GM19035 (cell line): ENCODE results near the gene MZT2B.
A peak's percentile ranks its signal among the peaks of the same experiment; 100 is the strongest.
"Not testable (repeated sequence)": the region's sequence is repeated elsewhere in the genome, so short reads cannot be mapped to it uniquely, and the experiment has no call there.

Source experiments
- ATAC-seq: cut with Tn5 transposase; IDR thresholded peaks from one replicate; pipeline ENCODE4 v1.9.1; 2021; ENCODE audit not compliant: unreplicated experiment

MZT2B gene

GRCh38 chr2:130169896-130170295 is 12.2 kb upstream of the MZT2B start:
- ATAC-seq, result no peak

GRCh38 chr2:130174866-130175265 is 7.2 kb upstream of the MZT2B start:
- peak; percentile 66 for ATAC-seq

GRCh38 chr2:130180404-130181324 is 1.4 kb upstream of the MZT2B start:
- ATAC-seq, result not testable (repeated sequence)

- ATAC-seq, result peak; percentile 58
Observed at GRCh38 chr2:130181325-130181879, 660 bp upstream of the MZT2B start, which contains the start of gene SMPD4. Gene SMPD4, minus strand, starts transcription at chr2:130181602. Its CDS starts 5,010 bp downstream, at chr2:130176592.

GRCh38 chr2:130182826-130183511 is 907 bp downstream of the MZT2B start:
- ATAC-seq, result peak; percentile 22

- ATAC-seq, result no peak
Observed at GRCh38 chr2:130183512-130184373, 1.7 kb downstream of the MZT2B start.

- no peak for ATAC-seq
Observed at GRCh38 chr2:130185436-130185835, 3.4 kb downstream of the MZT2B start.

GRCh38 chr2:130185896-130186295 is 3.8 kb downstream of the MZT2B start:
- ATAC-seq, result no peak

GRCh38 chr2:130186391-130186790 is 4.3 kb downstream of the MZT2B start:
- ATAC-seq, result no peak

GRCh38 chr2:130187268-130187667 is 5.2 kb downstream of the MZT2B start:
- no peak for ATAC-seq

- not testable (repeated sequence) for ATAC-seq
Observed at GRCh38 chr2:130187859-130188792, 6.1 kb downstream of the MZT2B start.

GRCh38 chr2:130188958-130189357 is 6.9 kb downstream of the MZT2B start:
- not testable (repeated sequence) for ATAC-seq

- no peak for ATAC-seq
Observed at GRCh38 chr2:130190237-130190636, 8.2 kb downstream of the MZT2B start.

GRCh38 chr2:130191319-130191718 is 9.3 kb downstream of the MZT2B start:
- ATAC-seq, result not testable (repeated sequence)

- ATAC-seq, result not testable (repeated sequence)
Observed at GRCh38 chr2:130192451-130192850, 10.4 kb downstream of the MZT2B start.

GRCh38 chr2:130193824-130194223 is 11.8 kb downstream of the MZT2B start:
- ATAC-seq, result not testable (repeated sequence)

GRCh38 chr2:130195089-130195635 is 13.1 kb downstream of the MZT2B start:
- ATAC-seq, result not testable (repeated sequence)

- not testable (repeated sequence) for ATAC-seq
Observed at GRCh38 chr2:130196052-130196451, 14.0 kb downstream of the MZT2B start.

- ATAC-seq, result no peak
Observed at GRCh38 chr2:130198343-130198742, 16.3 kb downstream of the MZT2B start, which contains the start of gene TUBA3E. Gene TUBA3E, minus strand, starts transcription at chr2:130198439. Its CDS starts 79 bp downstream, at chr2:130198360.
